H1 (cell line): ENCODE results near the gene TMEM126B. TPM values are rescaled to one million over a fixed set of nuclear protein-coding genes. Genes with fewer than 3 reads are reported as not detected.
A peak's percentile ranks its signal among the peaks of the same experiment; 100 is the strongest.

Experiments used
- CTCF ChIA-PET: fragments of 300-600 bp; sonication (Branson Sonifier 250); formaldehyde crosslinking; loops from one replicate; lab custom pipeline; 2021; ENCODE audit not compliant: partially characterized antibody; lab: Charles Lee
- POLR2A ChIA-PET: fragments of 300-600 bp; sonication (Branson Sonifier 250); formaldehyde crosslinking; loops from one replicate; lab custom pipeline; 2021; ENCODE audit warnings: inconsistent platforms; ENCODE audit not compliant: partially characterized antibody; lab: Charles Lee
- DNase-seq, 2 experiments: peaks; one replicate each; pipeline versions ENCODE4 v3.0.0 to v3.0.0-alpha.2; 2010 to 2022; ENCODE audit warnings: low spot score in 2 of 2, low read depth in 1 of 2, mixed read lengths in 1 of 2
- FAIRE-seq: peaks from 2 replicates; lab custom pipeline; 2011; peaks lifted over from hg19 to GRCh38; lab: Jason Lieb, UNC
- H2AFZ ChIP-seq: 2 replicates; pipeline ENCODE4 v1.8.1; 2012; ENCODE audit warnings: low read length, inconsistent platforms
- H2AK5ac ChIP-seq: 2 replicates; pipeline ENCODE4 v1.6.1; 2013; ENCODE audit warnings: low read depth, low read length
- H2BK120ac ChIP-seq: replicated peaks from 2 replicates; pipeline ENCODE3; 2013; ENCODE audit warnings: low read depth, low read length, inconsistent platforms
- H2BK12ac ChIP-seq: 2 replicates; pipeline ENCODE4 v1.6.1; 2013; ENCODE audit warnings: low read depth, low read length
- H2BK15ac ChIP-seq: 2 replicates; pipeline ENCODE4 v1.6.1; 2013; ENCODE audit warnings: low read length
- H2BK20ac ChIP-seq: 2 replicates; pipeline ENCODE4 v1.6.1; 2013; ENCODE audit warnings: low read length
- H2BK5ac ChIP-seq: 2 replicates; pipeline ENCODE4 v1.6.1; 2013; ENCODE audit warnings: low read depth, low read length
- H3K14ac ChIP-seq: 2 replicates; pipeline ENCODE4 v1.6.1; 2013; ENCODE audit warnings: inconsistent platforms; ENCODE audit not compliant: insufficient read length
- H3K18ac ChIP-seq: 2 replicates; pipeline ENCODE4 v1.6.1; 2013; ENCODE audit warnings: low read length; ENCODE audit errors: extremely low read depth
- H3K23ac ChIP-seq: 2 replicates; pipeline ENCODE4 v1.6.1; 2013; ENCODE audit warnings: inconsistent platforms; ENCODE audit not compliant: insufficient read length
- H3K23me2 ChIP-seq: 2 replicates; pipeline ENCODE4 v1.6.1; 2013; ENCODE audit warnings: low read depth, low read length
- H3K27ac ChIP-seq: 2 replicates; pipeline ENCODE4 v1.6.1; 2011; ENCODE audit warnings: low read depth, low read length, inconsistent platforms
- H3K27me3 ChIP-seq, 4 experiments: replicated peaks in 1 of 4; 1 replicate in 1 of 4; 2 replicates in 3 of 4; pipeline versions ENCODE4 v1.6.1 to v1.8.1; 2011 to 2013; ENCODE audit warnings: low read length in 3 of 4, mild to moderate bottlenecking in 3 of 4, inconsistent platforms in 2 of 4, mixed read lengths in 2 of 4, moderate library complexity in 1 of 4; ENCODE audit not compliant: control insufficient read depth in 3 of 4, insufficient read depth in 3 of 4; ENCODE audit errors: extremely low read depth in 1 of 4
- H3K36me3 ChIP-seq, 4 experiments: 2 replicates each; pipeline versions ENCODE4 v1.6.1 to v1.8.1; 2011 to 2013; ENCODE audit warnings: mild to moderate bottlenecking in 4 of 4, low read length in 3 of 4, moderate library complexity in 2 of 4, control low read depth in 1 of 4, inconsistent platforms in 1 of 4; ENCODE audit not compliant: insufficient read depth in 4 of 4, control insufficient read depth in 2 of 4
- H3K4ac ChIP-seq: replicated peaks from 2 replicates; pipeline ENCODE3; 2013; ENCODE audit warnings: low read length, low read depth, mixed read lengths, inconsistent platforms; ENCODE audit not compliant: insufficient read length
- H3K4me1 ChIP-seq, 4 experiments: replicated peaks in 1 of 4; 1 replicate in 1 of 4; 2 replicates in 3 of 4; pipeline versions ENCODE4 v1.6.1 to v1.8.1; 2011 to 2013; ENCODE audit warnings: low read length in 3 of 4, inconsistent platforms in 2 of 4, mixed read lengths in 1 of 4; ENCODE audit not compliant: insufficient read depth in 4 of 4, control insufficient read depth in 3 of 4
- H3K4me2 ChIP-seq, 2 experiments: 2 replicates each; pipeline versions ENCODE4 v1.6.1 to v1.8.1; 2011 to 2013; ENCODE audit warnings: low read depth in 2 of 2, low read length in 2 of 2, control low read depth in 1 of 2, inconsistent platforms in 1 of 2, mild to moderate bottlenecking in 1 of 2; ENCODE audit not compliant: insufficient read depth in 1 of 2
- H3K4me3 ChIP-seq, 4 experiments: fragments of 200-600, 300-600 bp in 1 of 4; sonication (generic), shearing (Covaris generic), sonication (Bioruptor Twin) in 1 of 4; 2 replicates each; pipeline versions ENCODE4 v1.5.1 to v1.8.1; 2011 to 2016; ENCODE audit warnings: low read length in 4 of 4, low read depth in 3 of 4, control low read depth in 2 of 4, inconsistent platforms in 2 of 4, mild to moderate bottlenecking in 2 of 4, mixed read lengths in 1 of 4, moderate library complexity in 1 of 4; ENCODE audit not compliant: insufficient read depth in 2 of 4; ENCODE audit errors: extremely low read depth in 1 of 4
- H3K56ac ChIP-seq: replicated peaks from 2 replicates; pipeline ENCODE3; 2013; ENCODE audit warnings: low read depth, mild to moderate bottlenecking, mixed read lengths, low read length, inconsistent platforms; ENCODE audit not compliant: insufficient read length
- H3K79me1 ChIP-seq: 2 replicates; pipeline ENCODE4 v1.6.1; 2013; ENCODE audit warnings: low read depth, low read length, control low read depth
- H3K79me2 ChIP-seq, 2 experiments: 2 replicates each; pipeline versions ENCODE4 v1.6.1 to v1.8.1; 2012 to 2013; ENCODE audit warnings: low read length in 2 of 2, mild to moderate bottlenecking in 2 of 2, inconsistent platforms in 1 of 2; ENCODE audit not compliant: insufficient read depth in 2 of 2, control insufficient read depth in 1 of 2
- H3K9ac ChIP-seq, 4 experiments: replicated peaks in 1 of 4; 1 replicate in 1 of 4; 2 replicates in 3 of 4; pipeline versions ENCODE4 v1.6.1 to v1.8.1; 2011 to 2013; ENCODE audit warnings: low read depth in 3 of 4, low read length in 3 of 4, control low read depth in 2 of 4, mild to moderate bottlenecking in 2 of 4, moderate library complexity in 2 of 4, inconsistent platforms in 1 of 4; ENCODE audit errors: extremely low read depth in 1 of 4
- H3K9me3 ChIP-seq, 2 experiments: 2 replicates each; pipeline versions ENCODE4 v1.6.1 to v1.8.1; 2012 to 2013; ENCODE audit warnings: mild to moderate bottlenecking in 2 of 2, moderate library complexity in 2 of 2, control low read depth in 1 of 2, inconsistent platforms in 1 of 2, low read depth in 1 of 2, low read length in 1 of 2, mixed read lengths in 1 of 2; ENCODE audit not compliant: insufficient read depth in 2 of 2
- H4K20me1 ChIP-seq, 2 experiments: replicated peaks in 1 of 2; 2 replicates each; pipeline versions ENCODE3 to v1.8.1; 2011 to 2013; ENCODE audit warnings: inconsistent platforms in 2 of 2, low read length in 2 of 2, mild to moderate bottlenecking in 1 of 2; ENCODE audit not compliant: insufficient read depth in 2 of 2, control insufficient read depth in 1 of 2
- H4K5ac ChIP-seq: 2 replicates; pipeline ENCODE4 v1.6.1; 2013; ENCODE audit warnings: low read length, low read depth, mixed read lengths, inconsistent platforms; ENCODE audit not compliant: insufficient read length
- H4K8ac ChIP-seq: 2 replicates; pipeline ENCODE4 v1.8.0; 2013; ENCODE audit warnings: mild to moderate bottlenecking, moderate library complexity, low read length, inconsistent platforms; ENCODE audit not compliant: insufficient read depth; ENCODE audit errors: extremely low read depth
- H4K91ac ChIP-seq: replicated peaks from 2 replicates; pipeline ENCODE3; 2013; ENCODE audit warnings: low read length, mixed read lengths, inconsistent platforms; ENCODE audit not compliant: insufficient read length
- CBX8 ChIP-seq: fragments of 300-800, 300-1000 bp; sonication (generic); IDR thresholded peaks from 2 replicates; pipeline ENCODE4 v1.7.1; 2016; ENCODE audit warnings: low read depth, low read length, borderline replicate concordance
- KDM4A ChIP-seq: IDR thresholded peaks from one replicate; pipeline ENCODE4 v1.7.1; 2012; ENCODE audit warnings: low read depth, mild to moderate bottlenecking, moderate library complexity, low read length, inconsistent platforms; ENCODE audit not compliant: severe bottlenecking
- MAFK ChIP-seq: IDR thresholded peaks from 2 replicates; pipeline ENCODE4 v1.6.1; 2012; ENCODE audit warnings: low read depth, mild to moderate bottlenecking, improper control_type of control experiment, low read length
- SP4 ChIP-seq: IDR thresholded peaks from 2 replicates; pipeline ENCODE4 v1.6.1; 2012; ENCODE audit warnings: low read length, inconsistent platforms
- TBP ChIP-seq: IDR thresholded peaks from 2 replicates; pipeline ENCODE4 v1.6.1; 2011; ENCODE audit warnings: low read depth, low read length, improper control_type of control experiment
- WGBS, 2 experiments: shearing (Covaris generic) in 1 of 2; methylation state at CpG; one replicate each; pipeline versions ENCODE4 v1.1.6 to v1.1.7; 2013 to 2015; ENCODE audit warnings: low lambda C conversion rate in 2 of 2, mixed read lengths in 2 of 2, inconsistent platforms in 1 of 2, low coverage in 1 of 2, missing lambda C conversion rate in 1 of 2; ENCODE audit not compliant: insufficient replicate concordance in 2 of 2, insufficient coverage in 1 of 2, insufficient read length in 1 of 2; ENCODE audit errors: extremely low coverage in 1 of 2, missing lambda C conversion rate in 1 of 2; 5-methylcytosine and 5-hydroxymethylcytosine counted together
- polyA plus RNA-seq, 7 experiments: library from polyadenylated mRNA; depleted of rRNA in 3 of 7; stranded (reverse) in 5 of 7; unstranded in 2 of 7; fragments of >200 nt in 5 of 7; fragments of 200-250 nt in 2 of 7; gene quantifications; 1 replicate in 5 of 7; 2 replicates in 1 of 7; 4 replicates in 1 of 7; pipeline versions ENCODE4 v1.2.1 to v1.2.3, GENCODE V29; 2011 to 2013; ENCODE audit warnings: missing spikeins in 2 of 7, mixed read lengths in 2 of 7
- total RNA-seq: library from RNA; stranded (reverse); fragmentation: NEBNext Ultra II Directional; extraction: Animal tissue kit (Norgen Biotek cat#: 25700); gene quantifications from 2 replicates; pipeline ENCODE4 v1.2.1, GENCODE V29; 2021
- TF ChIP-seq, protein P1 (sequence below), 3 experiments: IDR thresholded peaks; 1 replicate in 2 of 3; 2 replicates in 1 of 3; pipeline versions ENCODE4 v1.5.1 to v1.6.1; 2011; ENCODE audit warnings: low read length in 3 of 3, mild to moderate bottlenecking in 3 of 3, inconsistent platforms in 2 of 3, low read depth in 1 of 3, moderate library complexity in 1 of 3; ENCODE audit not compliant: insufficient read depth in 1 of 3; ENCODE audit errors: control extremely low read depth in 1 of 3

The TMEM126B gene
- total and polyA plus RNA-seq, 2 of the 8 experiments (the other 6 are each of a cell fraction or from before 2014, with no cell fraction given): 85.6 to 101 TPM

DNA sequence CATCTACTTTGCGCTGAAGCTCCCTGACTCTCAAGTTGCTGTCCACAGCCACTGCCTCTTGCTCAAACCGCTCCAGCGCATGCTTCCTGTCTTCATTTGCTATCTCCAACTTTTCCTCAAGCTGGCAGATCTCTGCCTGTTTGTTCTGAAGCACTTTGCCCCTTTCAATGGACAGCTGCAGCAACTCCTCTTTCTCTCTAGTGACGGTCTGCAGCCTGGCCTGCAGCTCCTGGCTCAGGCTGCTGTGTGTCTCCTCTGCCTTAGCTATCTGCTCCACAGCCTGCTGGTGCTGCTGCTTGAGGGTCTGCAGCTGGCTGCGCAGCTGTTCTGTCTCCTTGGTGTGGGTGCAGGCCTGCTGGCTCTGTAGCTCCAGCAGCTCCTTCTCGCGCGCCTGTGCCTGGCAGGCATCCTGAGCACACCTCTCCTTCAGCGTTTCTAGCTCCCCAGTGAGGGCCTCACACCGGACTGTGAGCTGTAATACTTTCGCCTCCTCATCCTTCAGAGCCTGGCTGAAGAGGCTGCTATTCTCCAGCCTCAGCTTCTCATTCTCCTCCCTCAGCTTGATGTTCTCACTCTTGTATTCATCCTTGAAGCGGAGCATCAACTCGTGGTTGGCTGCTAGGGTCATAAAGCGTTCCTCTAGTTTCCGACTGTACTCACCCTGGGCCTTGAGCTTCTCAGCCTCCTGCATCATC lies 56.9 kb downstream of the TMEM126B start:
- H2BK5ac ChIP-seq: no peak overlapping the region
- no peak overlapping the region for H4K91ac ChIP-seq
- FAIRE-seq (no peak), DNase-seq (no peak)
- no peak overlapping the region for H2AK5ac ChIP-seq
- ChIA-PET POLR2A (interaction anchor here (0.7 to 0.8 kb wide), 2 partner anchors 20 to 37 kb away, joined by 3 to 5 read pairs; partner anchors contain the start of genes CREBZF and TMEM126A), CTCF (interaction anchor here (0.7 to 4.5 kb wide), 6 partner anchors 9 to 141 kb away, joined by 3 to 33 read pairs (median 3); partner anchors contain the start of gene SYTL2)
- H3K79me1 ChIP-seq: no peaks in the 10 kb centered on the region
- H2BK12ac ChIP-seq: no peak overlapping the region
- no peak overlapping the region for H3K27ac ChIP-seq
- TF ChIP-seq SP4 (no peak), KDM4A (no peak), CBX8 (no peak), TBP (no peak), MAFK (no peak)
- TF ChIP-seq, protein P1, sequence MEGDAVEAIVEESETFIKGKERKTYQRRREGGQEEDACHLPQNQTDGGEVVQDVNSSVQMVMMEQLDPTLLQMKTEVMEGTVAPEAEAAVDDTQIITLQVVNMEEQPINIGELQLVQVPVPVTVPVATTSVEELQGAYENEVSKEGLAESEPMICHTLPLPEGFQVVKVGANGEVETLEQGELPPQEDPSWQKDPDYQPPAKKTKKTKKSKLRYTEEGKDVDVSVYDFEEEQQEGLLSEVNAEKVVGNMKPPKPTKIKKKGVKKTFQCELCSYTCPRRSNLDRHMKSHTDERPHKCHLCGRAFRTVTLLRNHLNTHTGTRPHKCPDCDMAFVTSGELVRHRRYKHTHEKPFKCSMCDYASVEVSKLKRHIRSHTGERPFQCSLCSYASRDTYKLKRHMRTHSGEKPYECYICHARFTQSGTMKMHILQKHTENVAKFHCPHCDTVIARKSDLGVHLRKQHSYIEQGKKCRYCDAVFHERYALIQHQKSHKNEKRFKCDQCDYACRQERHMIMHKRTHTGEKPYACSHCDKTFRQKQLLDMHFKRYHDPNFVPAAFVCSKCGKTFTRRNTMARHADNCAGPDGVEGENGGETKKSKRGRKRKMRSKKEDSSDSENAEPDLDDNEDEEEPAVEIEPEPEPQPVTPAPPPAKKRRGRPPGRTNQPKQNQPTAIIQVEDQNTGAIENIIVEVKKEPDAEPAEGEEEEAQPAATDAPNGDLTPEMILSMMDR (IDR thresholded peaks at IDR 0.05; ENCODE audit: control extremely low read depth in 1 of 3, insufficient read depth in 1 of 3, low read depth in 1 of 3, low read length in 3 of 3): no peak
- no peaks in the 10 kb centered on the region; a peak in 1 of 7 replicates for H3K27me3 ChIP-seq
- H3K4ac ChIP-seq: no peak overlapping the region
- no peak overlapping the region for H4K5ac ChIP-seq
- no peak overlapping the region for H2BK120ac ChIP-seq
- H4K20me1 ChIP-seq: no peaks in the 10 kb centered on the region
- H3K4me1 ChIP-seq: peaks cover 0 to 3% (median 1%) of the 10 kb centered on the region in 4 experiments; a peak in 3 of 7 replicates
- no peak overlapping the region for H2BK20ac ChIP-seq
- H3K18ac ChIP-seq: no peak overlapping the region
- no peak overlapping the region for H3K56ac ChIP-seq
- H4K8ac ChIP-seq: no peak overlapping the region
- H2BK15ac ChIP-seq: no peak overlapping the region; the same call in 1 of the 2 replicates
- no peak overlapping the region for H3K14ac ChIP-seq
- H3K23ac ChIP-seq: no peak overlapping the region
- H3K4me2 ChIP-seq: no peak overlapping the region
- WGBS, 2 experiments: 86% methylated on average over 15 of the region's 15 CpGs; no CpG with 5 or more reads in 1 of the 2 experiments
- H3K23me2 ChIP-seq: no peaks in the 10 kb centered on the region
- no peaks in the 10 kb centered on the region for H3K36me3 ChIP-seq
- peak overlapping the region; percentile 72; the same call in 1 of the 2 replicates for H2AFZ ChIP-seq
- no peaks in the 10 kb centered on the region for H3K79me2 ChIP-seq
- H3K4me3 ChIP-seq: no peak overlapping the region
- H3K9me3 ChIP-seq: no peaks in the 10 kb centered on the region
- H3K9ac ChIP-seq: no peak overlapping the region
